SK-N-SH (cell line): Measurements from ENCODE around the gene MON1B. TPM values are rescaled to one million over a fixed set of nuclear protein-coding genes. Genes with fewer than 3 reads are reported as not detected.

ENCODE experiments used
- CTCF ChIA-PET: fragments of 300-600, 350-600 bp; formaldehyde crosslinking; extraction: SDS; loops from one replicate; lab custom pipeline; 2021; lab: Yijun Ruan, JAX
- POLR2A ChIA-PET: fragments of 350-600 bp; sonication (Branson Sonifier 250); formaldehyde crosslinking; extraction: SDS; loops from one replicate; lab custom pipeline; 2020; ENCODE audit warnings: antibody characterized with exemption, inconsistent platforms; lab: Yijun Ruan, JAX
- DNase-seq: peaks from one replicate; pipeline ENCODE4 v3.0.0; 2012
- H2AFZ ChIP-seq: fragments of 200-600 bp; sonication (generic); 2 replicates; pipeline ENCODE4 v1.8.1; 2016; ENCODE audit warnings: antibody characterized with exemption, mild to moderate bottlenecking, low read depth
- H3F3A ChIP-seq: fragments of 200-600 bp; sonication (generic); replicated peaks from 2 replicates; pipeline ENCODE3; 2016; ENCODE audit warnings: antibody characterized with exemption, mild to moderate bottlenecking; ENCODE audit not compliant: insufficient read depth
- H3K27ac ChIP-seq, 2 experiments: fragments of 200-500 bp in 1 of 2; fragments of 200-600 bp in 1 of 2; sonication (Bioruptor generic) in 1 of 2; sonication (generic), shearing (Covaris generic) in 1 of 2; 2 replicates each; pipeline versions ENCODE4 v1.5.1 to v1.6.1; 2014 to 2016; ENCODE audit warnings: low read depth in 2 of 2, inconsistent platforms in 1 of 2, low read length in 1 of 2, mild to moderate bottlenecking in 1 of 2, mixed read lengths in 1 of 2
- H3K27me3 ChIP-seq: fragments of 200-600 bp; sonication (generic), shearing (Covaris generic); 2 replicates; pipeline ENCODE4 v1.6.1; 2016; ENCODE audit warnings: mixed run types; ENCODE audit not compliant: insufficient read depth
- H3K36me3 ChIP-seq, 2 experiments: fragments of 200-500 bp in 1 of 2; fragments of 200-600 bp in 1 of 2; sonication (Bioruptor generic) in 1 of 2; sonication (generic) in 1 of 2; replicated peaks in 1 of 2; 2 replicates each; pipeline versions ENCODE3 to v1.5.1; 2014 to 2016; ENCODE audit warnings: low read length in 1 of 2, mild to moderate bottlenecking in 1 of 2; ENCODE audit not compliant: insufficient read depth in 2 of 2, control insufficient read depth in 1 of 2
- H3K4me1 ChIP-seq, 2 experiments: fragments of 200-500 bp in 1 of 2; fragments of 200-600 bp in 1 of 2; sonication (Bioruptor generic) in 1 of 2; sonication (generic), shearing (Covaris generic) in 1 of 2; 2 replicates each; pipeline versions ENCODE4 v1.5.1 to v1.6.1; 2014 to 2016; ENCODE audit warnings: low read depth in 1 of 2, low read length in 1 of 2, mixed run types in 1 of 2; ENCODE audit not compliant: insufficient read depth in 2 of 2, control insufficient read depth in 1 of 2
- H3K4me2 ChIP-seq: fragments of 200-600 bp; sonication (generic), shearing (Covaris generic); 2 replicates; pipeline ENCODE4 v1.6.1; 2017; ENCODE audit warnings: mixed run types
- H3K4me3 ChIP-seq, 2 experiments: fragments of 200-500 bp in 1 of 2; fragments of 200-600 bp in 1 of 2; sonication (Bioruptor generic) in 1 of 2; sonication (generic), shearing (Covaris generic) in 1 of 2; 2 replicates each; pipeline versions ENCODE4 v1.5.1 to v1.8.1; 2014 to 2016; ENCODE audit warnings: low read depth in 2 of 2, inconsistent platforms in 1 of 2, low read length in 1 of 2, mild to moderate bottlenecking in 1 of 2, mixed read lengths in 1 of 2, moderate library complexity in 1 of 2
- H3K79me2 ChIP-seq: fragments of 200-600 bp; sonication (generic); 2 replicates; pipeline ENCODE4 v1.8.1; 2017; ENCODE audit warnings: mild to moderate bottlenecking; ENCODE audit not compliant: insufficient read depth
- H3K9ac ChIP-seq: fragments of 200-600 bp; sonication (generic); 2 replicates; pipeline ENCODE4 v1.6.1; 2017; ENCODE audit warnings: mixed run types
- H3K9me2 ChIP-seq: fragments of 200-600 bp; sonication (generic); 2 replicates; pipeline ENCODE4 v1.6.1; 2017; ENCODE audit warnings: mixed run types
- H3K9me3 ChIP-seq: fragments of 200-600 bp; sonication (generic); 2 replicates; pipeline ENCODE4 v1.6.1; 2017; ENCODE audit warnings: mixed run types, mild to moderate bottlenecking, moderate library complexity
- H4K20me1 ChIP-seq: fragments of 200-600 bp; sonication (generic); 2 replicates; pipeline ENCODE4 v1.6.1; 2017; ENCODE audit warnings: mild to moderate bottlenecking, mixed run types; ENCODE audit not compliant: insufficient read depth
- CTCF ChIP-seq: fragments of 200-600 bp; sonication (generic); IDR thresholded peaks from 2 replicates; pipeline ENCODE4 v1.6.1; 2017; ENCODE audit warnings: antibody characterized with exemption, mild to moderate bottlenecking, moderate library complexity
- EP300 ChIP-seq, 2 experiments: IDR thresholded peaks; 2 replicates each; pipeline versions ENCODE4 v1.4.0 to v1.6.1; 2012; ENCODE audit warnings: borderline replicate concordance in 1 of 2, low read depth in 1 of 2, low read length in 1 of 2
- EZH2phosphoT487 ChIP-seq: fragments of 200-600 bp; sonication (generic); IDR thresholded peaks from 2 replicates; pipeline ENCODE4 v1.6.1; 2017; ENCODE audit warnings: low read depth, mixed run types, mild to moderate bottlenecking, antibody characterized with exemption, moderate library complexity, borderline replicate concordance
- FOSL2 ChIP-seq: IDR thresholded peaks from 2 replicates; pipeline ENCODE4 v1.4.0; 2012; ENCODE audit warnings: low read depth, mild to moderate bottlenecking, moderate library complexity, borderline replicate concordance
- FOXJ3 ChIP-seq: sonication (generic); formaldehyde crosslinking; IDR thresholded peaks from 2 replicates; pipeline ENCODE4 v1.5.1; 2020; ENCODE audit warnings: mild to moderate bottlenecking, missing genetic modification reagents
- FOXM1 ChIP-seq: IDR thresholded peaks from 2 replicates; pipeline ENCODE4 v1.4.0; 2012; ENCODE audit warnings: low read depth, mild to moderate bottlenecking
- IRF3 ChIP-seq: fragments of 150-350 bp; IDR thresholded peaks from 2 replicates; pipeline ENCODE4 v1.6.1; 2016; ENCODE audit warnings: mild to moderate bottlenecking, low read depth, low read length
- MAX ChIP-seq: IDR thresholded peaks from 2 replicates; pipeline ENCODE4 v1.4.0; 2012; ENCODE audit warnings: low read depth
- NRF1 ChIP-seq: IDR thresholded peaks from 2 replicates; pipeline ENCODE4 v1.6.1; 2012; ENCODE audit warnings: low read depth, mild to moderate bottlenecking, low read length
- PBX3 ChIP-seq: IDR thresholded peaks from 2 replicates; pipeline ENCODE4; 2012
- REST ChIP-seq: IDR thresholded peaks from 2 replicates; pipeline ENCODE4 v1.6.1; 2012; ENCODE audit warnings: mild to moderate bottlenecking, low read depth, low read length, moderate library complexity
- RXRA ChIP-seq: IDR thresholded peaks from 2 replicates; pipeline ENCODE4 v1.4.0; 2012; ENCODE audit warnings: low read depth, mild to moderate bottlenecking, borderline replicate concordance
- YY1 ChIP-seq: IDR thresholded peaks from 2 replicates; pipeline ENCODE4 v1.4.0; 2012; ENCODE audit warnings: low read depth, mild to moderate bottlenecking
- ZBTB33 ChIP-seq: IDR thresholded peaks from 2 replicates; pipeline ENCODE4 v1.4.0; 2012; ENCODE audit warnings: low read depth, borderline replicate concordance
- WGBS: methylation state at CpG from one replicate; pipeline ENCODE4 v1.1.6; 2017; ENCODE audit warnings: low lambda C conversion rate; 5-methylcytosine and 5-hydroxymethylcytosine counted together
- polyA plus RNA-seq, 3 experiments: library from polyadenylated mRNA; depleted of rRNA; stranded (reverse); fragments of >200 nt; gene quantifications; 2 replicates each; pipeline ENCODE4 v1.2.3, GENCODE V29; 2012

The MON1B gene
- polyA plus RNA-seq, 1 of the 3 experiments (the other 2 are of a cell fraction) = 16.9 TPM

- POLR2A ChIA-PET = no interaction called here
- no peaks in the 10 kb centered on the region for H3K4me1 ChIP-seq
- H3K27me3 ChIP-seq = no peaks in the 10 kb centered on the region
- H3K9me3 ChIP-seq = no peaks in the 10 kb centered on the region
- no peak for DNase-seq
- no peak overlapping the region for H3K4me3 ChIP-seq
- TF ChIP-seq ZBTB33 (no peak), CTCF (no peak), EP300 (IDR thresholded peaks at IDR 0.05; ENCODE audit: borderline replicate concordance in 1 of 2, low read depth in 1 of 2, low read length in 1 of 2) (no peak), FOXJ3 (no peak), REST (no peak), PBX3 (no peak), RXRA (no peak), NRF1 (no peak), FOSL2 (no peak), EZH2phosphoT487 (no peak), FOXM1 (no peak), IRF3 (no peak), YY1 (no peak), MAX (no peak)
- TF ChIP-seq, all 33 proteins: peak for 0
- Histone ChIP-seq H3K27ac (no peak overlapping the region), H3K9me2 (no peaks in the 10 kb centered on the region), H4K20me1 (no peaks in the 10 kb centered on the region; the same call in 1 of the 2 replicates), H3K36me3 (no peaks in the 10 kb centered on the region), H3K4me2 (no peak overlapping the region), H3K79me2 (no peaks in the 10 kb centered on the region), H2AFZ (no peak overlapping the region), H3K9ac (no peak overlapping the region), H3F3A (no peaks in the 10 kb centered on the region)
- CTCF ChIA-PET = interaction anchor here (0.8 to 2.4 kb wide), 3 partner anchors 9 to 775 kb away, joined by 3 to 15 read pairs (median 3); no protein-coding TSS in a partner anchor
- 87% methylated on average over 5 of the region's 5 CpGs for WGBS
These were observed 36.8 kb downstream of the MON1B start for GRCh38 chr16:77227745-77228144.
